Stimulated activated CD8-positive, alpha-beta memory T cell treated with anti-CD3 and anti-CD28 coated beads, Interleukin-12 subunit alpha, Interleukin-12 subunit beta, amount 100 ng/mL, for 24 hours (primary cell): Measurements from ENCODE around the gene BCOR.

Experiments
- DNase-seq: peaks from one replicate; pipeline ENCODE4 v3.0.0-alpha.2; 2020; ENCODE audit errors: extremely low read depth

BCOR gene

DNA sequence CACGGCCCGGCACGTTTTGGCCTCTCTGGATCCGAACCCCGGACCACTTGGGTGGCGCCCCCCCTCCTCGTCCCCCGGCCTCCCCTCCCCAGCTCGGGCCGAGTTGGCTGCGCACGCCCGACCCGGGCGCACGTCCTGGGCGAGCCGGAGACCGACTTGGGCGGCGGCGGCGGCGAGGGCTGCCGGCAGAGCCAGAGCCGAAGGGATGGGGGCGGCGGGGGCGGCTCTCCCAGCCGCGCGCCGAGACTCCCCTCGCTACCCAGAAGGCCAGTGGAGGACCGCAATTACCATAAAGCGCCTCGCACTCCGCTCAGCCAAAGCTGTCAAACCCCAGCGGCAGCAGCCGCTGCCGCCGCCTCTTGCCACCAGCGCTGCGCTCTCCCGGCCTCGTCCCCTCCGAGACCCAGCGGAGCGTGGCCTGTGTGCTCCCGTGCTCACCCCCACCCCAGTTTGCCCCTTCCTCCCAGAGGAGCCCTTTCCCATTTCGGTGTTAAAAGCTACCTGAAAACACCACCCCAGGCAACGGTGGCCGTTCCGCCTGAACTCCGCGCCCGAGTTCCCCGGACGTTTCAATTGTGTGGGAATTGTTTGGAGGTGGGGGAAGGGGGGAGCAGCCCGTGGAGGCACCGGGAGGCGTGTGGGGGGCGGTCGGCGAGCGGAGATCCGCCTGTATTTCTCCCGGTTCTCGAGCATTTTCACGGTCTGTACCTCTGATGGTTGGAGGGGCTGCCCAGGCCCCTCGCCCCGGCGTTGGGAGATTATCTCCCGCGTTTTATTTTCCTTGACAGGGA is 701 bp upstream of the BCOR start:
- no peak for DNase-seq

DNA sequence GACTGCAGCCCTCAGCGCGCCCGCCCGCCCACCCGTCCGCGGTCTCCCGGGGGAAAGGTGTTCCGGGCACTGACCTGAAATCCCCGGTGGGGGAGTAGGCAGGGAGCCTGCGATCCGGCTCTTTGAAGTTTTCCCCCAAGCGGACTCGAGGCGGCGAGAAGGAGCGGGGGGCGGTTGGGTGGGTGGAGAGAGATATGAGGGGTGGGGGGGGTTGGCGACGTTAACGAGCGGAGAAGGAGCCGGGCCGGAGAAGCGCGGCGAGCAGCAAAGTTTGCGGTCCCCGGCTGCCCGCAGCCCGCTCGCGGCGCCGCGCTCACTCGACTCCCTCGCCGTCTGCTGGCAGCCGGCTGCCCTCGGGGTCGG is 636 bp downstream of the BCOR start:
- no peak for DNase-seq

DNA sequence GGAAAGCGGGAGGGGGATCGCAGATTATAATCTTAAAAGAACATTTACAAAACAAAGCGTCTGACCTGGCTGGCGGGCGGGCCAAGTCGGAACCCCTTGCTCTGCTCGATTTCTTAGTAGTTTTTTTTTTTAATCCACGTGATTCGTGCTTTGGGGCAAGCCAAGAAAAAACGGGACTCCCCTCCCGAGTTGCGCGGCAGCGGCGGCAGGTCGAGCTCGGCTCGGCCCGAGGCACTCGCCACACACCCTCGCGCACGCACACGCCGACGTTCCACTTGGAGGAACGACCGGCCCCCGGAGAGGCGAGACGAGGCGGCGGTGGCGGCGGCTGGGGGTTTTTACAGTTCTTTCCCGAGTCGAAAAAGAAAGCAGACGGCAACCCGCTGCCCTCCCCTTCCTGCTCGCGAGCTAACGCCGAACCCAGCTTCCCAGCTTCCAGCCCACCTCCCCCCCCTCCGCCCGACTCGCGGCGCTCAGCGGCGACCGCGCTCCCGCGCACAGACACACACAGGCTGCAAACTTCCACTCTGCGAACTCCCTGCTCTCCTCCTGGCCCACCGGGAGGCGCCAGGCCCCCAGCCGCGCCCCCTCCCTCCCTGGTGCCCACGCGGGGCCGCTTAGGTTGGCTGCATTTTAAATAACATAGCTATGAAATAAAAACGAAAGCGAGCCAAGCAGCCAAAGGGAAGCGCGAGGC is 1.2 kb downstream of the BCOR start:
- DNase-seq: no peak

DNA sequence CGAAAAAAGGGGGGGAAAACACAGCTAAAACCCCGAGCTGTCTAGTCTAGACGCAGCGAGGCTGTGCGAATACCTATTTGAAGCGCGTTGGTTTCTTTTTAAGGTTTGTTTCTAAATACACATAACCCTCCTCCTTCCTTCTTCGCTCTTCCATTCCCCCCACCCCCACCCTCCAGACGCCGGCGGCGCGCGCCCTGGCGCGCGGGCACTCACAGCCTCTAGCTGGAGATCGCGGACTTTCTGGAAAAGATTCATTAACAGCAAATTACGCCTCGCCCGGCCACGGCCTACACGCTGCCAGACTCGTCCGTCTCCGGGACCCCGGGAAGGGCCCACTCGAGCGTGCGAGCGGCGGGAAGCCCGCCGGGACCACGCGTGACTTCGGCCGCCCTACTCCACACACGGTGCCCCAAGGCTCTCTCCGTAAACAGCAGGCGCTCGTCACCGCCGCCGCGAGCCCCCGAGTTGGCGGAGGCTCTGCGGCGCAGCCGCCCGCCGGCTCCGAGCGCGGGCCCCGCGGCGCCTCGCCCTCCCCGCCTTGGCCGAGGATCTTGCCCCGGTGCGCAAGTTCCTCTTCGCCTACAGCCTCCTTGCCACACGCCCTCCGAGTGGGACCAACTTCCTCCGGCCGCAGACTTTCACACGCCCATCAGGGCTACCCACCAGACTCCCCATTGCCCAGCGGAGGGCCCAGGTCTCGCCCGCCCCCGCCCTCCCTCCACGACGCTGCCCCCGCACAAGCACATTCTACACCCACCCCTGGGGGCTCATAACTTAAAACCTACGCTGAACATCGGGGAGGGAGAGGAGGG is 2.0 kb downstream of the BCOR start:
- no peak for DNase-seq

DNA sequence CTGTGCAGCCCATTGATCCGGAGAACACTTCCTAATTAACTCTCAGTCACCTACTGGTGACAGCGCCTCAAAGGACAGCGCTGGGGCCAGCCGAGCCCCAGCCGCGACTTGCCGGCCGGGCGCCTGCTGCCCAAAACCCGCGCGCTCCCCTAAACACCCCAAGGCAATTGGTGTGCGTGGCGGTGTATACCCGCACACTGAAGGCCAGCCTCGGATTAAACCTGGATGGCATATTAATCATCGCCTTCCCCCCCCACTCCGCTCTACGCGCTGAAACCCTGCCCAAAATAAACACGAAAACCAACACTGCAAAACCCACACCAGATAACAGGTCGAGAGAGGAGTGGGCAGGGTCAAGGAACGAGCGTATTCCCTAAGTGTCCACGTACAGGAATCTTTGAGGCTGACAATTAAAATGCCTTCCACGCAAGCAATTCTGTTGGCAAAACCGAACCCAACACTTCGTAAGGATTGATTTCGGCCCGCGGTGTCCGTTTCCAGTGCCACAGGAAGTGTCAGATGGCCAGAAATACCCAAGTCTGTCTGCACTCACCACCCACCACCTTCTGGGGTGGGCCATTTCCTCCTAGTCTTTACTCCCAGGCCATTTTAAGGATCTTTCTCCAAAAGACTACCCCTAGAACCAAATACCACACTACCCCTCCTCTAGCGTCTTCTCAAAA is 2.7 kb downstream of the BCOR start:
- DNase-seq: no peak

DNA sequence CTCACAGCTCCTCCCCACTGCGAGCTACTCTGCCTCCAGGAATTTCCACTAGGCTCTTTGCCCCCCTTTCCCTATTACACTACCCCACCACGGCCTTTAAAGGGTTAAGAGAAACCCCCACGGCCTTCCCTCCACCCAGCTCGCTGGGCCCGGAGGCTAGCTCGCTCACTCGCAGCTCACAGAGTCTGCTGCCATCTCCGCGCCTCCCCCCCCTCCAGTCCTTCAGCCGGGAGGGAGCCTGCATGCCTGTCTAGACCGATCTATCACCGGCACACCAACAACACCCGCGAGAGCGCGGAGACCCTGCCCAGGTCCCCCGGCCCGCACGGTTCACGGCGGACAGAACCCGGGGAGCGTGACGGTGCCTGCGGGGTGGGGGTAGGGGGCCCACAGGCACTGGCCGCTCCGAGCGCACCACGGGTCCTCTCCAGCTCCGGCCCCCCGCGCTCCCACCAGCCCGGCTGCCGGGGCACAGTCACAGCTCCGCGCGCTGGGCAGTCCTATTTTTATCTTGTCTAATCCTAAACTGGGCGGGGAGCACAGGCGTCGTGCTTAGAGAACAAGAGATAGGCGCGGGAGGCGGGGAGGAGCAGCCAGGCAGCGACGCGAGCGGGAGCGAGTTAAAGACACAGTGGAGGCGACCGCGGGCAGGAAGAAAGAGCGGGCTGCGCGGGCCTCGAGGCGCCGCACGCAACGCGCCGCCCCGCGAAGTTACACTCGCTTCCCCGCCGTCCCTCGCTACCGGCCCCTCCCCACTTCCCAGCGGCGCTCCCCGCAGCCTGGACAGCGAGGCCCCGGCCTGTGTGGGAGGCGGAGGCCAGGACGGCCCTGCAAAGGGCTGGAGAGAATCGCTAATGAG is 3.5 kb downstream of the BCOR start:
- no peak for DNase-seq

DNA sequence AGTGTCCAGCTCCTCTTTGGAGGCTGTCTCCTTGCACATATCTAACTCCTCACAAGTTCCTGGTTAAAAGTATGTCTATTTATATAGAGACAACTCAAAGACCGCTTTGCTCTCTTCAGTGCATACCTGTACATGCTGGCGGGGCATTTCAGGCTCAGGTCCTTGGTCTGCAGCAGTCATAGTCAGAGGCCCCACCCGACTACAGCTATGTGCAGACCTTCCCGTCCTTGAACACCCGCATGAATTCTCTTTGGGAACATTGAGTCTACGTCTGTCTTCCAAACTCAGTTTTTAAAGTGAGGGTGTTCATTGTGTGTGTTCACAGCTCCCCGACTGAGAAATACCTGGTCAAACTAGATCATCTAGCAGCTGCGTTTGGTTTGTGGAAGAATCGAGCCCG is 4.2 kb downstream of the BCOR start:
- DNase-seq: no peak

DNA sequence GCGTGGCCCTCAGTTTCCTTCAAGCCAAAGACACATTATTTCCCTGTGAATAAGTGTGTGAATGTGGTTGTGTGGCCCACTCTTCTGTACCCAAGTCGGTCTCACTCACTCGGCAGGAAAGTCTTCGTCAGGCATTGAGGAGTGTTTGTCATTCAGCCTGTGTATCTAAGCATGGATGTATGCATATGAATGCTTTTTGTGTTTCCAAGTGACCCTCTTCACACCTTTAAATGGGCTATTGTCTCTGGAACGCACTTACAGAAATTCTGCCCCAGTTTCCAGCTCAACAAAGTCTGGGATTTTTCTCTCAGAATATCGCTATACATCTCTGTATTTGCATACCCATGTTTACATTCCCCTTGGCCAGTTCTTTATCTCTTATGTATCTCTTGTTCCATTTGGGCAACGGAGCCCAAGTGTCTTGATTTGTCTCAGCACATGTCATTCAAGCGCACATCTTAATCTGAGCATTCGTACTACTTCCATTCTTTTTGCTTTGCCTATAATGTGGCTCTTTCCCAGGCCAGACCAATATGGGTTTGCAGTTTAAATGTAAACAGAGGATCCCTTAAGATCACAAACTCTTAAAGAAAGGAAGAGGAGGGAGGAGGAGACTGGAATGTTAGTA is 4.8 kb downstream of the BCOR start:
- no peak for DNase-seq

DNA sequence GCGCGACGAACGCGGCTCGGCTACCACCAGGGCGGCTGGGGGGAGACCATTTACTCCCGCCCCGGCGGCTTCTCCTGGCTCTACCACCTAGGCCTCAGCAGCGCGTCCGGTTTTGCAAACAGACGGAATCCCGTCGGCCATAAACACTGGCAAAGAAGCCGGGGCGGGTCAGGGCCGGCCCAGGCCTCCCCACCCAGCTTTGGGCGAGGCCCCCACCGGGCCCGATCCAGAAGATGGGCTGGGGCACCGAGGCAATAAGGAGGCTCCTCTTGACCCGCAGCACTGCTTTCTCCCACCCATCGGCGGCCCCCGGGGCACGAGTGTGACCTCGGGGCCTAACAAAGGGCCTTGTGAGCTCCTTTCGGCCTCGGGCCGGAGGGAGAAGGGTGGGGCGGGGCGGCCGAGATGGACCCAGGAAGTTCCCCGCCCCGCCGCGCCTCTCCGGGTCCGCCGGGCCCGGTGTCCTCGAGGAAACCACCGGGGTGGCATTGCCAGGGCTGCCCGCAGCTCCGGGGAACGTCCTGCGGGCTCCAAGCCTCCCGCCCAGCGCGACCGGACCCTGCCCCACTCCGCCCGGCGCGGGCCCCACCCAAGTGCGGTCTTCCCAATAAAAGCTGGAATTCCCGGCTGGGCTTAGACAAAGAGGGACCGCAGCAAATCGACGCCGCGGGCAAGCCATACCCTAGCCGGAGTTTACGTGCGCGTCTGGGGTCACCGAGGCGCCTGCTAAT is 5.9 kb downstream of the BCOR start:
- no peak for DNase-seq

DNA sequence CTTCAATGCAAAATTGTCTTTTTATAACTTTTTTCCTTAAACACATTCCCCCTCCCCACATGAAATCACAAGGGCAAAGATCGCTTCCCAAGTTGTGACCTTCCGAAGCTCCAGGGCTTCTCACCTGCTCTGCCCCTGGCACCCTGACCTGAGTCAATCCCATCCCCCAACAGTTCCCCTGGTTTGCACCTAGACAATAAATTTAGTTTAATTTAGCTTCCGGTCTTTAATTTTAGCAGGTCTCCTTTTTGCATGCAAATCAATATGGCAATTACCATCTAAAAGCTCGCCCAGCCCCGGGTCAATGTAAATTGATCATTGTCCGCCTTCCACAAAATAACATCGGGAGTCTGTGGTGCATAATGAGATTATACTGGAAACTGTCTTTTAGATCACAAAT is 6.8 kb downstream of the BCOR start:
- no peak for DNase-seq

DNA sequence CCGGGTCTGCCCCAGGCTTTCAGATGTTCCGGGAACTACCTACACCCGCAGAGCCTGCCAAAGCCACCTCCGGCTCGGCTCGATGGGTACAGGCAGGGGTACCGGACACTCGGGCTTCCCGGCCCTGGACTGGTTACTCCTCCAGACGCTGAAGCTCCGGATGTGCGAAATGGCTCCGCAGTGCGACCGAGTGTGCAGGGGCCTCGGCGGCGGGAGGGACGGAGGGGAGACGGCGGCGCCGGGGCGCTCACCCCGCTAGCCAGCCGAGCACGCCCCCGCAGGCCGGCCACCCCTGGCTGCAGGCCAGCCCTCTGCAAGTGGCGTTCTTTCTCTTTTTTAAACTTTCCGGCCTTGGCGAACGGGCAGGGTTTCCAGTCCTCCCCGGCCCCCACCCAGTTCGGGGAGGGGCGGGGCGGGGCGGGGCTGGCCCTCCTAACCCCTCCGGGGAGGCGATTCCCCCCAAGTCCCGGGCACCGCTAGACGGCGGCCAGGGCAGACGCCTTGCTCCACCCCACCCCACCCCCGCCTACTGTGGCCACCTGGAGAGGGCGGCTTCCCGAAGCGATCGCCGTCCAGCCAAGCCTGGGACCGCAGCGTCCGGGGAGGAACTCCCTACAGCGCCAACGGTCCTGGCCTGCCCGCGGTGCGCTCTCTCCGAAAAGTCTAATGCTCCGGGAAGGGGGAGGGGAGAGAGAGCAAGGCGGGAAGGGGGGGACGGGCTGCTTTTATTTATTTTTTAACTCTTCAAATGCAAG is 7.5 kb downstream of the BCOR start:
- no peak for DNase-seq

DNA sequence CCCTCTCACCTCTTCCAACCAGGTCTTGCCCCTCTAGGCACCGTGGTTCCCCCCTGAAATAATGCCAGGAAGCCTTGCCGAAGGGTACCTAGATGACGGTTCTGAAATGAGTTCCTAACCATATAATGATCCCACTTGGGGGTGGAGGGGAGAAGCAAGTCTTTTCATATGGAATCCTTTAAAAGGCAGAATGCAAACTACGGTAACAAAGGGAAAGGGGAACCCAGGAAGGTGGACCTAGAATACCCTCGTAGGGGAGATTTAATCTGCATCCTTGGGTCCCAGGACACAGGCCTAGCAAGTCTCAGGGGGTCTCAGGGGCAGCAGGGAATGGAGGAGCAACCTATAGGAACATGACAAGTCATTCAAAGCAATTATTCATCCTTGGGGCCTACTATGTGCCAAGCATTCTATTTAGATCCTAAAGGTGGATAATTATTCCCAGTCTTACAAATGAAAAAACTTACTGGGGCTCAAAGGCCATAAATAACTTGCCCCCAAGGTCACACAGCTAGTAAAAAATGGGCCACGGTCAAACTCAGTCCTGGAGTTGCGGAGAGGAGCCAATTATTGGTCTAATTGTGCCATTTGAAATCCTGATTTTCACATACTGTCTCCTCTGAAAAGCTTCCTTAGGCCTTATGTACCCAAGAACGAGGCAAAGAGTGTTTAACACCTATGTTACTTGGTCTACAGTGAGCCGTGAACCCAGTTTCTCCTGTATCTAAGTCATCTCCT is 8.8 kb downstream of the BCOR start:
- DNase-seq: no peak

DNA sequence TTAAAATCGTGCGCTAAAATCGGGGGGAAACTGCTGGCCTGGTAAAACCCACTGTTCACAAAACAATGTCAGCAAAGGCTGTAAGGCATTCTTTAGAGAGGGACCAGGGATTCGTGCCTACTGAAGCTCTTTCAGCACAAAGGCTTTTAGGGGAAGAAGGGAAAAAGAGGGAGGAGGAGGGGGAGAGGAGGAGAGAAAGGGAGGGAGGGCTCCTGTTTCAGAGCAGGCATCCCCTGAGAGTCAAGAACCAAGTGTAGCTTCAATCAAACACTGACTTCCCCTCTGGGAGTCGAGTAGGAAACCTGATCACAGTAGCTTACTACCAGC is 9.5 kb downstream of the BCOR start:
- DNase-seq: no peak

DNA sequence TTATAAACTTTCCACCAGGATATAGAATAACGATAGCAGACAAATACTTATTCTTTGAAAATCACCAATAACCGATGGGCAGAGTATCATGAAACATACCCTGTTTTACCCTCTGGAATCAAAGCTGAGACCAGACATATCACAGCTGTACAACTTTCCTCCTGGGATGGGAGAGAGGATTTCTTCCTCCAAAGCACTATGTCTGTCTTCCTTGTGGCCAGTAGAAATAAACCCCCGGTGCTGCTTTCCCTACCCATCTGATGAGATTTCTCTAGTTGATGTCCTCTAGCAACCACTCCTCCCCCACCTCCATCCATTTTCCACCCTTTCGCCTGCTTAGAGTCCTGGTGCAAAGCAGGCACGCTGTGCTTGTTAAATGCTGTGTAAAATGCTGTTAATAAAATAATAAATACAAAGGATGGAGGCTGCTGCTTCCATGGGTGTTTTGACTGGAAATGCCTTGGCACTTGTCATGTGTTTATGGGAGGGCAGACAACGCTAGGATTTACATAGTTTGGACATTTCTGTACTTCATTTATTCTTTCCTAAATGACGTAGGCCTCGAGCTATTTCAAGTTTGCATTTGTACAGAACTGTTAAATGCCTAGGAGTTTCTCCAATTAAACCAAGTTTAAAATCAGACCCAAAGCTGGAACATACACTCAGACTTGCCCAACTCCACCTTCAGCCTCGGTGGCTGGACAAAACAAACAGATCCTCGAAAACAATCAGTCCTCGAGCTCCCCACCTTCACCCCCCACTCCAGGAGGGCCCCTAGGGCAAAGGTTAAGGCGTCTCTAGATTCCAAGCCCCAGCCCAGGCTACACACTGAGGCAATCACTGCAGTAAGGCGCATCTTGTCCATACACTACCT is 10.1 kb downstream of the BCOR start:
- no peak for DNase-seq

DNA sequence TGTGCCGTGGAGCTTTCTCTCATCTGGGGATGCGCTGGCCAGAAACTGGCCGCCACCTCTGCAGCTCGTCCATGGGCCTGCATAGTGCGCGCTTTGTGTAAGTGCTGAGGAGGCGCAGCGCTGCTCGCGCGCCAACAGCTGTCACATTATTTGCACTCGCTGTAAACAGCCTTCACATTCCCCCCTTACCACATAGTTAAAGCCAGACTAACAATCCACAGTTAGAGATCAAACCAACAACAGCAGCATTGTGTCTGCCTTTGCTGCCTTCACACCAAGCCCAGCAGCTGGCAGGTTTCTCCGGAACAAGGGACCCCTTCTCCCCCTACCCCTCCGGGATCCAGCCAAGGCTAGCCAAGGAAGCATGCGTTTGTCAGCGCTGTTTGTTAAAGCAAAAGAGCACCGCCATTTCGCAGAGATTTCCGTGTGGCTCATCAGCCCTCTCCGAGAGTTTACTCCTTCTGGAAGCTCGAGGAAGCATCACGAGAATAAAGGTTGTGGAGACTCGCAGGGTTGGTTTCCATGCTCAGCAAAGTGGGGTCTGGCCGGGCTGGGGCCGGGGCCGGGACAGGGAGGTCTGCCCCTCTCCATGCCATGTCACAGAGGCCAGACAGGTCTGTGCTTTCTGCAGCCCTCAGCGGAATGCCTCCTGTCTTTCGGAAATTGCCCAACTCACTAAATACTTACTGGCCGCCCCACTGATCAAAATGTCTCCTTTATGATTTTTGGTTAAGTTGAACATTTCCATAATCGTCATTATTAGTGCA is 11.0 kb downstream of the BCOR start:
- DNase-seq: no peak

DNA sequence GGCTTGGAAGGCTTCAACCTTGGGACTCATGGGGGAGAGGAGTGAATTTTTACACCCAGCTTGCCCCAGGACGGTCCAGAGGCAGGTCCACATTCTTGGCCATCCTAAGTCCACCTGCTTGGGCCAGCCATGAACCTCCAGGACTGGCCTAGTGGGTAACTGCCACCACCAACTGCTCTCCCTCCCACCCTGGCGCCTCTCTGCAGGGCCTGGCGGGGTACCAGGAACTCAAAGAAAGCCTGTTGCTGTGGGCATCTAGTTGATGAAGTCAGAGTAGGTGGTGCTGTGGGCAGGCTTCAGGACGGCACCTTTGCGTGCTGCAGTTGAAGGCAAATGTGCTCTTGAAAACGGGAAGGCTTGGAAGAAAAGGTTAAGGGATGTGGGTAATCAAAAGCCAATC is 12.0 kb downstream of the BCOR start:
- no peak for DNase-seq

DNA sequence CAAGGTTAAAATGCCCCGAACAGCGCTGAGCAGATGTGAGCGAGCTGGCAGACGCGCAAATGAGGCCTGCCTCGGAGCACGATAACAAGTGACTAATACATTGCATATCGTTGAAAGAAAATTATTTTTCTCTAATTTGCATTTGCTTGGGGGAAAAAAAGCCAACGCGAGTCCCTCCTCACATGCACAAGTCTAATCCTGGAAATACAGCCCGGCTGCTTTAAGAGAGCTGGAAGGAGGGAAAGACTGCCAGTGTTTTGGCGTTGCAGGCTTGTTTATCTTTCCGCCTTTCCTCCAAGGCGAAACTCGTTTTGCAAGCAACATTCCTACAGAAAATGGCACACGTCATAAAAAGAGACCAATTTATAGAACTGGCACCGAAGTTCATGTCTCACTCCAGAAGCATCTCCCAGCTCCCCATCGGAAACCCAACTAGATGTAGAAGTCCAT is 12.6 kb downstream of the BCOR start:
- no peak for DNase-seq
